GM12865 (cell line): ENCODE results near the gene ZBTB25.

ENCODE experiments used
- DNase-seq: peaks from one replicate; pipeline ENCODE4 v3.0.0; 2010; ENCODE audit warnings: low read depth
- H3K4me3 ChIP-seq: 2 replicates; pipeline ENCODE4 v1.5.1; 2011; ENCODE audit warnings: mild to moderate bottlenecking, low read depth, low read length, control low read depth
- CTCF ChIP-seq: IDR thresholded peaks from 2 replicates; pipeline ENCODE4 v1.5.1; 2011; ENCODE audit warnings: low read length, control low read depth, low read depth, inconsistent platforms; ENCODE audit not compliant: insufficient read depth; ENCODE audit errors: missing control alignments

The ZBTB25 gene

GRCh38 chr14:64400829-64401459 lies 102.7 kb downstream of the ZBTB25 start:
- H3K4me3 ChIP-seq: no peak overlapping the region
- TF ChIP-seq CTCF: no peak
- no peak for DNase-seq
